ENCODE results near the gene CASP8AP2.

GRCh38 chr6:89874438-89874837 lies 44.8 kb downstream of the CASP8AP2 start:
- no peak for TF ChIP-seq CTCF (optimal IDR thresholded peaks at IDR 0.05 in 1 of 3, IDR thresholded peaks at IDR 0.05 in 1 of 3, conservative IDR thresholded peaks at IDR 0.05 in 1 of 3; ENCODE audit: extremely low read depth in 1 of 3, insufficient read depth in 2 of 3, low read length in 3 of 3)
- no peak for TF ChIP-seq EZH2 (IDR thresholded peaks at IDR 0.05; ENCODE audit: low read length)
